ENCODE measurements around the gene AMOTL1.
"Not testable (repeated sequence)": the region's sequence is repeated elsewhere in the genome, so short reads cannot be mapped to it uniquely, and the experiment has no call there.

The AMOTL1 gene

GRCh38 chr11:94801866-94802460, 33.8 kb downstream of the AMOTL1 start:
- no peak overlapping the region for H3K4me3 ChIP-seq (ENCODE audit: low read length)
- H3K9me3 ChIP-seq (ENCODE audit: control insufficient read depth, low read length) = no peaks in the 10 kb centered on the region
- no peaks in the 10 kb centered on the region for H3K36me3 ChIP-seq (ENCODE audit: control insufficient read depth, insufficient read depth, low read length)
- H3K9ac ChIP-seq (ENCODE audit: low read length) = no peak overlapping the region
- no peaks in the 10 kb centered on the region for H3K27me3 ChIP-seq (ENCODE audit: control insufficient read depth, insufficient read depth, low read length)
- H3K4me1 ChIP-seq (ENCODE audit: control insufficient read depth, insufficient read depth, low read length) = no peaks in the 10 kb centered on the region

- Histone ChIP-seq H3K36me3 (ENCODE audit: control insufficient read depth, insufficient read depth, low read length) (no peaks in the 10 kb centered on the region), H3K27me3 (ENCODE audit: control insufficient read depth, insufficient read depth, low read length) (no peaks in the 10 kb centered on the region), H3K4me1 (ENCODE audit: control insufficient read depth, insufficient read depth, low read length) (no peaks in the 10 kb centered on the region), H3K9ac (ENCODE audit: low read length) (no peak overlapping the region), H3K9me3 (ENCODE audit: control insufficient read depth, low read length) (no peaks in the 10 kb centered on the region), H3K4me3 (ENCODE audit: low read length) (no peak overlapping the region)
Observed at GRCh38 chr11:94802501-94802900, 34.3 kb downstream of the AMOTL1 start.

GRCh38 chr11:94803491-94803890, 35.3 kb downstream of the AMOTL1 start:
- no peak overlapping the region for H3K9ac ChIP-seq (ENCODE audit: low read length)
- H3K4me3 ChIP-seq (ENCODE audit: low read length) = no peak overlapping the region
- no peaks in the 10 kb centered on the region for H3K4me1 ChIP-seq (ENCODE audit: control insufficient read depth, insufficient read depth, low read length)
- H3K27me3 ChIP-seq (ENCODE audit: control insufficient read depth, insufficient read depth, low read length) = no peaks in the 10 kb centered on the region
- H3K9me3 ChIP-seq (ENCODE audit: control insufficient read depth, low read length) = no peaks in the 10 kb centered on the region
- H3K36me3 ChIP-seq (ENCODE audit: control insufficient read depth, insufficient read depth, low read length) = no peaks in the 10 kb centered on the region

GRCh38 chr11:94804874-94805273, 36.7 kb downstream of the AMOTL1 start:
- H3K9me3 ChIP-seq (ENCODE audit: control insufficient read depth, low read length) = no peaks in the 10 kb centered on the region
- H3K9ac ChIP-seq (ENCODE audit: low read length) = no peak overlapping the region
- no peaks in the 10 kb centered on the region for H3K4me1 ChIP-seq (ENCODE audit: control insufficient read depth, insufficient read depth, low read length)
- H3K27me3 ChIP-seq (ENCODE audit: control insufficient read depth, insufficient read depth, low read length) = no peaks in the 10 kb centered on the region
- H3K36me3 ChIP-seq (ENCODE audit: control insufficient read depth, insufficient read depth, low read length) = no peaks in the 10 kb centered on the region
- no peak overlapping the region for H3K4me3 ChIP-seq (ENCODE audit: low read length)

GRCh38 chr11:94806014-94806413, 37.9 kb downstream of the AMOTL1 start:
- Histone ChIP-seq H3K36me3 (ENCODE audit: control insufficient read depth, insufficient read depth, low read length) (no peaks in the 10 kb centered on the region), H3K4me3 (ENCODE audit: low read length) (no peak overlapping the region), H3K9ac (ENCODE audit: low read length) (no peak overlapping the region), H3K27me3 (ENCODE audit: control insufficient read depth, insufficient read depth, low read length) (no peaks in the 10 kb centered on the region), H3K9me3 (ENCODE audit: control insufficient read depth, low read length) (no peaks in the 10 kb centered on the region), H3K4me1 (ENCODE audit: control insufficient read depth, insufficient read depth, low read length) (no peaks in the 10 kb centered on the region)

GRCh38 chr11:94806419-94806818, 38.3 kb downstream of the AMOTL1 start:
- Histone ChIP-seq H3K27me3 (ENCODE audit: control insufficient read depth, insufficient read depth, low read length) (no peaks in the 10 kb centered on the region), H3K9ac (ENCODE audit: low read length) (no peak overlapping the region), H3K4me1 (ENCODE audit: control insufficient read depth, insufficient read depth, low read length) (no peaks in the 10 kb centered on the region)

GRCh38 chr11:94809251-94809650, 41.1 kb downstream of the AMOTL1 start:
- no peaks in the 10 kb centered on the region for H3K9me3 ChIP-seq (ENCODE audit: control insufficient read depth, low read length)
- no peak overlapping the region for H3K4me3 ChIP-seq (ENCODE audit: low read length)
- no peaks in the 10 kb centered on the region for H3K4me1 ChIP-seq (ENCODE audit: control insufficient read depth, insufficient read depth, low read length)
- no peaks in the 10 kb centered on the region for H3K27me3 ChIP-seq (ENCODE audit: control insufficient read depth, insufficient read depth, low read length)
- no peak overlapping the region for H3K9ac ChIP-seq (ENCODE audit: low read length)
- H3K36me3 ChIP-seq (ENCODE audit: control insufficient read depth, insufficient read depth, low read length) = no peaks in the 10 kb centered on the region

More at GRCh38 chr11:94806419-94806818, 38.3 kb downstream of the AMOTL1 start:
- no peaks in the 10 kb centered on the region for H3K36me3 ChIP-seq (ENCODE audit: control insufficient read depth, insufficient read depth, low read length)
- no peak overlapping the region for H3K4me3 ChIP-seq (ENCODE audit: low read length)
- no peaks in the 10 kb centered on the region for H3K9me3 ChIP-seq (ENCODE audit: control insufficient read depth, low read length)

GRCh38 chr11:94812724-94813720, 44.9 kb downstream of the AMOTL1 start:
- not testable (repeated sequence) for H3K36me3 ChIP-seq (ENCODE audit: control insufficient read depth, insufficient read depth, low read length); H3K9ac ChIP-seq (ENCODE audit: low read length); H3K9me3 ChIP-seq (ENCODE audit: control insufficient read depth, low read length); H3K27me3 ChIP-seq (ENCODE audit: control insufficient read depth, insufficient read depth, low read length); H3K4me1 ChIP-seq (ENCODE audit: control insufficient read depth, insufficient read depth, low read length); H3K4me3 ChIP-seq (ENCODE audit: low read length)

GRCh38 chr11:94814272-94814976, 46.3 kb downstream of the AMOTL1 start:
- no peak overlapping the region for H3K4me3 ChIP-seq (ENCODE audit: low read length)
- H3K36me3 ChIP-seq (ENCODE audit: control insufficient read depth, insufficient read depth, low read length) = no peaks in the 10 kb centered on the region
- H3K4me1 ChIP-seq (ENCODE audit: control insufficient read depth, insufficient read depth, low read length) = no peaks in the 10 kb centered on the region
- no peaks in the 10 kb centered on the region for H3K27me3 ChIP-seq (ENCODE audit: control insufficient read depth, insufficient read depth, low read length)
- H3K9me3 ChIP-seq (ENCODE audit: control insufficient read depth, low read length) = no peaks in the 10 kb centered on the region
- H3K9ac ChIP-seq (ENCODE audit: low read length) = no peak overlapping the region

GRCh38 chr11:94815705-94816344, 47.7 kb downstream of the AMOTL1 start:
- H3K36me3 ChIP-seq (ENCODE audit: control insufficient read depth, insufficient read depth, low read length) = no peaks in the 10 kb centered on the region
- no peak overlapping the region for H3K4me3 ChIP-seq (ENCODE audit: low read length)
- H3K9me3 ChIP-seq (ENCODE audit: control insufficient read depth, low read length) = no peaks in the 10 kb centered on the region
- H3K27me3 ChIP-seq (ENCODE audit: control insufficient read depth, insufficient read depth, low read length) = no peaks in the 10 kb centered on the region
- H3K4me1 ChIP-seq (ENCODE audit: control insufficient read depth, insufficient read depth, low read length) = no peaks in the 10 kb centered on the region
- H3K9ac ChIP-seq (ENCODE audit: low read length) = no peak overlapping the region

GRCh38 chr11:94820480-94820879, 52.3 kb downstream of the AMOTL1 start:
- Histone ChIP-seq H3K36me3 (ENCODE audit: control insufficient read depth, insufficient read depth, low read length) (no peaks in the 10 kb centered on the region), H3K9ac (ENCODE audit: low read length) (no peak overlapping the region), H3K27me3 (ENCODE audit: control insufficient read depth, insufficient read depth, low read length) (no peaks in the 10 kb centered on the region), H3K9me3 (ENCODE audit: control insufficient read depth, low read length) (no peaks in the 10 kb centered on the region), H3K4me3 (ENCODE audit: low read length) (no peak overlapping the region), H3K4me1 (ENCODE audit: control insufficient read depth, insufficient read depth, low read length) (no peaks in the 10 kb centered on the region)
